ENCODE measurements around the gene MYO5C.

DNA sequence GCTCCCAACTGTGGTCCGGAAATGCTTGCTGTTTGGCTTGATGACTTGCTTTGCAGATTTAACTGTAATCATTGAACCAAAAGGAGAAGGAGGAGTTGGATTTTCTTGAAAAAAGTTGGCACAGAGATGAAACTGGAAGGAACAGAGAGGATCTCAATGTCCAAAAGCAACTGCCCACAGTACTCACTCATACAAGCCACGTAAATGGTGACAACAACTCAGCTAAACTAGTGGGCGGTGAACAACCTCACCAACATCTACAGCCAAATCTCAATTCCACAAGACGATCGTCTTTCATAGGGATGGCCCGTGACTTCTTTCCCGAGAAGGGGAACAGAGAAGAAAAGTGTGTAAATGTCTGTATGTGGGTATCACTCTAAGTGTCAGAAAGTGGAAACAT is 48.1 kb downstream of the MYO5C start:
- TF ChIP-seq, protein P1, sequence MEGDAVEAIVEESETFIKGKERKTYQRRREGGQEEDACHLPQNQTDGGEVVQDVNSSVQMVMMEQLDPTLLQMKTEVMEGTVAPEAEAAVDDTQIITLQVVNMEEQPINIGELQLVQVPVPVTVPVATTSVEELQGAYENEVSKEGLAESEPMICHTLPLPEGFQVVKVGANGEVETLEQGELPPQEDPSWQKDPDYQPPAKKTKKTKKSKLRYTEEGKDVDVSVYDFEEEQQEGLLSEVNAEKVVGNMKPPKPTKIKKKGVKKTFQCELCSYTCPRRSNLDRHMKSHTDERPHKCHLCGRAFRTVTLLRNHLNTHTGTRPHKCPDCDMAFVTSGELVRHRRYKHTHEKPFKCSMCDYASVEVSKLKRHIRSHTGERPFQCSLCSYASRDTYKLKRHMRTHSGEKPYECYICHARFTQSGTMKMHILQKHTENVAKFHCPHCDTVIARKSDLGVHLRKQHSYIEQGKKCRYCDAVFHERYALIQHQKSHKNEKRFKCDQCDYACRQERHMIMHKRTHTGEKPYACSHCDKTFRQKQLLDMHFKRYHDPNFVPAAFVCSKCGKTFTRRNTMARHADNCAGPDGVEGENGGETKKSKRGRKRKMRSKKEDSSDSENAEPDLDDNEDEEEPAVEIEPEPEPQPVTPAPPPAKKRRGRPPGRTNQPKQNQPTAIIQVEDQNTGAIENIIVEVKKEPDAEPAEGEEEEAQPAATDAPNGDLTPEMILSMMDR (IDR thresholded peaks at IDR 0.05 in 4 of 5, conservative IDR thresholded peaks at IDR 0.05 in 1 of 5): no peak
- no peak for TF ChIP-seq POLR2A (IDR thresholded peaks at IDR 0.05)

Data from gastrocnemius medialis (tissue), 4 donors.